Femur (tissue), 1 donor: Measurements from ENCODE around the gene MOB1B.
"Not testable (repeated sequence)": the region's sequence is repeated elsewhere in the genome, so short reads cannot be mapped to it uniquely, and the experiment has no call there.

Experiments
- DNase-seq: peaks from one replicate; pipeline ENCODE4 v3.0.0-alpha.2; 2017

The MOB1B gene

GRCh38 chr4:70958681-70959080, 56.5 kb downstream of the MOB1B start:
- DNase-seq: no peak

- no peak for DNase-seq
These were observed 66.9 kb downstream of the MOB1B start for GRCh38 chr4:70969076-70969475.

- DNase-seq: no peak
These were observed 74.1 kb downstream of the MOB1B start for GRCh38 chr4:70976252-70976651.

GRCh38 chr4:70979445-70980008, 77.4 kb downstream of the MOB1B start:
- DNase-seq: no peak

- no peak for DNase-seq
These were observed 78.0 kb downstream of the MOB1B start for GRCh38 chr4:70980196-70980595.

- no peak for DNase-seq
These were observed 81.9 kb downstream of the MOB1B start for GRCh38 chr4:70984106-70984505.

GRCh38 chr4:70984589-70984988, 82.4 kb downstream of the MOB1B start:
- no peak for DNase-seq

- no peak for DNase-seq
These were observed 89.4 kb downstream of the MOB1B start for GRCh38 chr4:70991596-70991995.

GRCh38 chr4:70992391-70992881, 90.3 kb downstream of the MOB1B start:
- no peak for DNase-seq

- peak; percentile 94 for DNase-seq
These were observed 91.3 kb downstream of the MOB1B start, which contains the start of gene DCK for GRCh38 chr4:70993181-70994068. TSS of gene DCK (plus strand) at chr4:70993649. CDS start at chr4:70993836, 187 bp downstream.

GRCh38 chr4:70994069-70994366, 91.8 kb downstream of the MOB1B start:
- DNase-seq: no peak

- no peak for DNase-seq
These were observed 92.4 kb downstream of the MOB1B start for GRCh38 chr4:70994387-70995099.

GRCh38 chr4:70996018-70996360, 93.8 kb downstream of the MOB1B start:
- DNase-seq: no peak

- no peak for DNase-seq
These were observed 94.9 kb downstream of the MOB1B start for GRCh38 chr4:70997036-70997435.

GRCh38 chr4:70997546-70997945, 95.4 kb downstream of the MOB1B start:
- no peak for DNase-seq

GRCh38 chr4:70999639-71000038, 97.5 kb downstream of the MOB1B start:
- DNase-seq: not testable (repeated sequence)

- not testable (repeated sequence) for DNase-seq
These were observed 99.2 kb downstream of the MOB1B start for GRCh38 chr4:71001363-71001762.

GRCh38 chr4:71004281-71004851, 102.2 kb downstream of the MOB1B start:
- no peak for DNase-seq

GRCh38 chr4:71005025-71005424, 102.9 kb downstream of the MOB1B start:
- DNase-seq: not testable (repeated sequence)

GRCh38 chr4:71006203-71006907, 104.2 kb downstream of the MOB1B start:
- no peak for DNase-seq

GRCh38 chr4:71008196-71008595, 106.0 kb downstream of the MOB1B start:
- no peak for DNase-seq

- DNase-seq: no peak
These were observed 106.9 kb downstream of the MOB1B start for GRCh38 chr4:71009086-71009485.
